T-helper 1 cell treated with Interleukin-12 subunit alpha and Interleukin-12 subunit beta and Interleukin-4 antibody, amounts not matched to agents 30 μg/mL and 1 μg/mL, for 36 hours (primary cell): ENCODE data around the gene PLA2G12B.

ENCODE experiments used
- H3K27ac Mint-ChIP-seq: one replicate; pipeline ENCODE4 v1.8.0; 2021; ENCODE audit warnings: mild to moderate bottlenecking, mixed read lengths
- H3K27me3 Mint-ChIP-seq: one replicate; pipeline ENCODE4 v1.8.0; 2021; ENCODE audit warnings: low read depth, mixed read lengths
- H3K36me3 Mint-ChIP-seq: one replicate; pipeline ENCODE4 v1.8.0; 2021; ENCODE audit warnings: low read depth, mixed read lengths
- H3K4me1 Mint-ChIP-seq: one replicate; pipeline ENCODE4 v1.8.0; 2021; ENCODE audit warnings: low read depth, mixed read lengths
- H3K4me3 Mint-ChIP-seq: one replicate; pipeline ENCODE4 v1.8.0; 2021; ENCODE audit warnings: mild to moderate bottlenecking, moderate library complexity, mixed read lengths
- H3K9me3 Mint-ChIP-seq: one replicate; pipeline ENCODE4 v1.8.0; 2021; ENCODE audit warnings: mixed read lengths

The PLA2G12B gene

GRCh38 chr10:72889391-72889831, 65.2 kb downstream of the PLA2G12B start:
- Mint-ChIP-seq H3K27me3 (peaks cover 4% of the 10 kb centered on the region), H3K4me1 (peaks cover 8% of the 10 kb centered on the region), H3K4me3 (no peak overlapping the region), H3K9me3 (no peaks in the 10 kb centered on the region), H3K36me3 (peaks cover 10% of the 10 kb centered on the region), H3K27ac (no peak overlapping the region)

- Mint-ChIP-seq H3K36me3 (peaks cover 12% of the 10 kb centered on the region), H3K27ac (no peak overlapping the region), H3K27me3 (no peaks in the 10 kb centered on the region), H3K9me3 (no peaks in the 10 kb centered on the region), H3K4me1 (peaks cover 8% of the 10 kb centered on the region), H3K4me3 (no peak overlapping the region)
Observed at GRCh38 chr10:72888151-72888638, 66.4 kb downstream of the PLA2G12B start.

GRCh38 chr10:72887043-72887442, 67.6 kb downstream of the PLA2G12B start:
- no peak overlapping the region for H3K27ac Mint-ChIP-seq

GRCh38 chr10:72886621-72887020, 68.0 kb downstream of the PLA2G12B start:
- Mint-ChIP-seq H3K4me1 (peaks cover 8% of the 10 kb centered on the region), H3K27ac (no peak overlapping the region), H3K4me3 (no peak overlapping the region), H3K27me3 (no peaks in the 10 kb centered on the region), H3K36me3 (peaks cover 12% of the 10 kb centered on the region), H3K9me3 (no peaks in the 10 kb centered on the region)

More at GRCh38 chr10:72887043-72887442, 67.6 kb downstream of the PLA2G12B start:
- peaks cover 8% of the 10 kb centered on the region for H3K4me1 Mint-ChIP-seq
- H3K4me3 Mint-ChIP-seq = no peak overlapping the region
- no peaks in the 10 kb centered on the region for H3K9me3 Mint-ChIP-seq
- H3K36me3 Mint-ChIP-seq = peaks cover 12% of the 10 kb centered on the region
- H3K27me3 Mint-ChIP-seq = no peaks in the 10 kb centered on the region

- Mint-ChIP-seq H3K4me1 (peaks cover 8% of the 10 kb centered on the region), H3K4me3 (no peak overlapping the region), H3K36me3 (peaks cover 12% of the 10 kb centered on the region), H3K27ac (no peak overlapping the region), H3K9me3 (no peaks in the 10 kb centered on the region), H3K27me3 (no peaks in the 10 kb centered on the region)
Observed at GRCh38 chr10:72885953-72886352, 68.7 kb downstream of the PLA2G12B start.
